D721Med (cell line): Measurements from ENCODE around the gene REXO1.
"Not testable (repeated sequence)": the region's sequence is repeated elsewhere in the genome, so short reads cannot be mapped to it uniquely, and the experiment has no call there.

Experiments
- DNase-seq: peaks from one replicate; pipeline ENCODE4 v3.0.0; 2011; ENCODE audit warnings: low spot score; ENCODE audit not compliant: insufficient read length
- FAIRE-seq: peaks from 2 replicates; lab custom pipeline; 2011; peaks lifted over from hg19 to GRCh38; lab: Jason Lieb, UNC
- CTCF ChIP-seq: IDR thresholded peaks from 2 replicates; pipeline ENCODE4 v1.5.1; 2012; ENCODE audit warnings: mild to moderate bottlenecking, control low read depth; ENCODE audit not compliant: insufficient read depth; ENCODE audit errors: missing control alignments

The REXO1 gene, protein sequence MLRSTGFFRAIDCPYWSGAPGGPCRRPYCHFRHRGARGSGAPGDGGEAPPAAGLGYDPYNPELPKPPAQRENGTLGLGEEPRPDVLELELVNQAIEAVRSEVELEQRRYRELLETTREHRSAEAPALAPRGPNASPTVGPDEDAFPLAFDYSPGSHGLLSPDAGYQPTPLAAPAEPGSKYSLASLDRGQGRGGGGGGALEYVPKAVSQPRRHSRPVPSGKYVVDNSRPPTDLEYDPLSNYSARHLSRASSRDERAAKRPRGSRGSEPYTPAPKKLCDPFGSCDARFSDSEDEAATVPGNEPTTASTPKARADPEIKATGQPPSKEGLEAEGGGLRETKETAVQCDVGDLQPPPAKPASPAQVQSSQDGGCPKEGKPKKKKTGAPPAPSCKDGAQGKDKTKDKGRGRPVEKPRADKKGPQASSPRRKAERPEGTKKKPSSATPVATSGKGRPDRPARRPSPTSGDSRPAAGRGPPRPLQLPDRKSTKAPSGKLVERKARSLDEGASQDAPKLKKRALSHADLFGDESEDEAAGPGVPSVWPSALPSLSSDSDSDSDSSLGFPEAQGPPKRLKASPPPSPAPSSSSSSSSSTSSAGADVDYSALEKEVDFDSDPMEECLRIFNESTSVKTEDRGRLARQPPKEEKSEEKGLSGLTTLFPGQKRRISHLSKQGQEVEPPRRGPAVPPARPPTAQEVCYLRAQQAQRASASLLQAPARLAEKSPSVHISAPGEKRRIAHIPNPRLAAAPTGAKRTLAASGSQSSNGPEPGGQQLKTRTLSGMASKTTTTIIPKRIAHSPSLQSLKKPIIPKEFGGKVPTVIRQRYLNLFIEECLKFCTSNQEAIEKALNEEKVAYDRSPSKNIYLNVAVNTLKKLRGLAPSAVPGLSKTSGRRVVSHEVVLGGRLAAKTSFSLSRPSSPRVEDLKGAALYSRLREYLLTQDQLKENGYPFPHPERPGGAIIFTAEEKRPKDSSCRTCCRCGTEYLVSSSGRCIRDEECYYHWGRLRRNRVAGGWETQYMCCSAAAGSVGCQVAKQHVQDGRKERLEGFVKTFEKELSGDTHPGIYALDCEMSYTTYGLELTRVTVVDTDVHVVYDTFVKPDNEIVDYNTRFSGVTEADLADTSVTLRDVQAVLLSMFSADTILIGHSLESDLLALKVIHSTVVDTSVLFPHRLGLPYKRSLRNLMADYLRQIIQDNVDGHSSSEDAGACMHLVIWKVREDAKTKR

DNA sequence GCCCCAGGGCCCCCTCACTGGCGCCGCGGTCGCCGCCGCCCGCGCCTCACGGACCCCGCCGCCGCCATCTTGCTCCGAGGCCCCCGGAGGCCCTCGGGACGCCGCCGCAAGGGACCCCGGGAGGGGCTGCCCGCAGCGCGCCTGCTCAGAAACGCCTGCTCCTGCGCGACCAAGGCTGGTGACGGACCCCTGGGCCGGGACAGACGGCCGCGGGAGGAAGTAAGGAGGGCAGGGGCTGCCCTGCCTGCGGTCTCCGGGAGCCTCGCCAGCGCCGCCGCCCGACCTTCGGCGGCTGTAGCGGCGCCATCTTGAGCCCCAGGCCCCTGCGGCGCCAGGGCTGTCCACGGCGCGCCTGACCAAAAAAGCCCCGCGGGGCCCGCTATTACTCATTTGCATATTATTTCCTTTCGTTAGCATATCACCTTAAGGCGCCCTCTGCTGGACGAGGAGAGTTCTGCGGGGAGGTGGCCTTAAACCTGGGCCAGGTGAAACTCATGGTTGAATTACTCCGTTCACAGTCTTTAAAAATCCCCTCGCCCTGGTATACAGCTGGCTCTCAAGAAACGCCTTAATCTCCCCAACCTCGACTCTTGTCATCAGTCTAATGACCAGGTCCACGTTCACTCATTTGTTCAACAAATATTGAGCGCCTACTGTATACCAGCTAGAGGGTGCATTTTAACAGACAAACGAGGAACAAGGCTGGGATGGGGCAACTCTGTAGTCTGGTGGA, at the start of gene REXO1:
TSS of gene REXO1 (minus strand) at position 85 of the 733 bp plus-strand sequence. CDS start 125 bp downstream, outside the sequence.
- DNase-seq (peak; percentile 86), FAIRE-seq (no peak)
- peak; percentile 87 for TF ChIP-seq CTCF

DNA sequence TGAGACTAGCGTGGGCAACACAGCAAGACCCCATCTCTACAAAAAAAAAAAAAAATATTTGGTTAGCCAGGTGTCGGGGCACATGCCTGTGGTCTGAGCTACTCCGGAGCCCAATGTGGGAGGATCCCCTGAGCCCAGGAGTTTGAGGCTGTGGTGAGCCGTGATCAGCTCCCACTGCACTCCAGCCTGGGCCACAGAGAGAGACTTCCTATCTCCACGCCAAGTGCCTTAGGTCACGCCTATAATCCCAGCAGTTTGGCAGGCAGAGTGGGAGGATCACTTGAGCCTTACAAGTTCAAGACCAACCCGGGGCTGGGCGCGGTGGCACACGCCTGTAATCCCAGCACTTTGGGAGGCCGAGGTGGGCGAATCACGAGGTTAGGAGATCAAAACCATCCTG, 48.2 kb upstream of the REXO1 start:
- no peak for FAIRE-seq
- no peak for TF ChIP-seq CTCF
- no peak for DNase-seq

DNA sequence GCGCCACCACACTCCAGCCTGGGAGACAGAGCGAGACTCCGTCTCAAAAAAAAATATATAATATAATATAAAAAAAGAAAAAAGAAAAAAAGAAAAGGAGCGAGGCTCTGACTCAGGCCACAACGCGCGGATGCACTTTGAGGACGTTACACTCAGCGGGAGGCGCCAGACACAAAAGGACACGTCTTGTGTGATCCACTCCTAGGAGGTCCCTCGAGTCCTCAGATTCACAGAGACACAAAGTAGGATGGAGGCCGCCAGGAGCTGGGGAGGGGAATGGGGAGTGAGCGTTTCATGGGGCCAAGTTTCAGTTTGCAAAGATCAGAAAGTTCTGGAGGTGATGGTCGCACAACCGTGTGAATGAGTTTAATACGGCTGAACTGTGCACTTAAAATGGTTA, 45.5 kb upstream of the REXO1 start:
- FAIRE-seq (no peak), DNase-seq (no peak)
- no peak for TF ChIP-seq CTCF

DNA sequence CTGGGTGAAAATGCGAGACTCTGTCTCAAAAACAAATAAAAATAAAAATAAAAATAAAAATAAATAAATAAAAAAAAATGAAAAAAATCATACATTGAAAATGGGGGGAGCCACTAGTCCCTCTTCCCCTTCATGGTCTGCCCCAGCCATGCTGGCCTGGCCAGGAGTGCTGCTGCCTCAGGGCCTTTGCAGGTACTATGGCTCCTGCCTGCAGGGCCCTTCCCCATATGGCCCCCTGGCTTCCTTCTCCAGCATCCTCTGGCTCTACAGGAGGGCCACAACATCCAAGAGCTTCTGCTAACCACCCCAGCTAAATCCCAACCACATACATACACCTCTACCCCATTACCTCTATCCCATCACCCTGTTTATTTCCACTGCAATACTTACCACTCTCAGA, 41.6 kb upstream of the REXO1 start:
- no peak for TF ChIP-seq CTCF
- DNase-seq: no peak
- no peak for FAIRE-seq

GRCh38 chr19:1888385-1888784, 40.1 kb upstream of the REXO1 start:
- TF ChIP-seq CTCF: no peak
- no peak for FAIRE-seq
- no peak for DNase-seq

GRCh38 chr19:1886360-1886759, 38.1 kb upstream of the REXO1 start:
- not testable (repeated sequence) for FAIRE-seq, DNase-seq

GRCh38 chr19:1885398-1886119, 37.3 kb upstream of the REXO1 start, which contains the start of gene ABHD17A:
TSS of gene ABHD17A (minus strand) at chr19:1885496. CDS start at chr19:1881566, 3,930 bp downstream.
- FAIRE-seq: not testable (repeated sequence)

More at GRCh38 chr19:1885398-1886119, 37.3 kb upstream of the REXO1 start, which contains the start of gene ABHD17A:
- peak; percentile 96 for DNase-seq
